Liver (tissue), 9 donors: ENCODE measurements around the gene LILRB3. TPM values are rescaled to one million over a fixed set of nuclear protein-coding genes. Genes with fewer than 3 reads are reported as not detected.
"Not testable (repeated sequence)": the region's sequence is repeated elsewhere in the genome, so short reads cannot be mapped to it uniquely, and the experiment has no call there.

Source experiments
- DNase-seq: peaks from one replicate; pipeline ENCODE4 v3.0.0-alpha.2; 2017; ENCODE audit warnings: low spot score
- H3K27ac ChIP-seq, 2 donors: one replicate each; pipeline ENCODE4 v1.7.0; 2013; ENCODE audit warnings: inconsistent platforms in 2 of 2, low read length in 2 of 2, control low read depth in 1 of 2, low read depth in 1 of 2, mild to moderate bottlenecking in 1 of 2
- H3K27me3 ChIP-seq, 4 donors: one replicate each; pipeline versions ENCODE4 v1.6.1 to v1.7.0; 2013; ENCODE audit warnings: low read length in 3 of 4, inconsistent platforms in 1 of 4, mild to moderate bottlenecking in 1 of 4, moderate library complexity in 1 of 4; ENCODE audit not compliant: control insufficient read depth in 4 of 4, insufficient read depth in 4 of 4
- H3K36me3 ChIP-seq, 4 donors: one replicate each; pipeline versions ENCODE4 v1.6.1 to v1.7.0; 2013; ENCODE audit warnings: low read length in 3 of 4, mild to moderate bottlenecking in 3 of 4, low read depth in 1 of 4, moderate library complexity in 1 of 4; ENCODE audit not compliant: control insufficient read depth in 4 of 4, insufficient read depth in 3 of 4
- H3K4me1 ChIP-seq, 4 donors: one replicate each; pipeline versions ENCODE4 v1.6.1 to v1.7.0; 2013; ENCODE audit warnings: low read length in 3 of 4, mild to moderate bottlenecking in 3 of 4, moderate library complexity in 1 of 4; ENCODE audit not compliant: control insufficient read depth in 4 of 4, insufficient read depth in 4 of 4
- H3K4me3 ChIP-seq, 3 donors: one replicate each; pipeline versions ENCODE4 v1.6.1 to v1.7.0; 2013; ENCODE audit warnings: low read length in 3 of 3, control low read depth in 1 of 3, low read depth in 1 of 3, mild to moderate bottlenecking in 1 of 3
- H3K9ac ChIP-seq, 2 donors: one replicate each; pipeline ENCODE4 v1.7.0; 2013; ENCODE audit warnings: low read length in 2 of 2, mild to moderate bottlenecking in 2 of 2, moderate library complexity in 2 of 2, control low read depth in 1 of 2, low read depth in 1 of 2
- H3K9me3 ChIP-seq, 4 donors: one replicate each; pipeline versions ENCODE4 v1.6.1 to v1.7.0; 2013; ENCODE audit warnings: low read length in 3 of 4; ENCODE audit not compliant: control insufficient read depth in 4 of 4
- CTCF ChIP-seq: fragments of 150-350 bp; IDR thresholded peaks from 2 replicates; pipeline ENCODE4 v1.5.1; 2017; ENCODE audit warnings: improper control_type of control experiment, low read depth, low read length; ENCODE audit not compliant: missing input control
- EGR1 ChIP-seq, 2 donors: IDR thresholded peaks; 2 replicates each; pipeline ENCODE4 v1.6.1; 2016 to 2018; ENCODE audit warnings: antibody characterized with exemption in 2 of 2, low read depth in 2 of 2
- HNF4G ChIP-seq: IDR thresholded peaks from 2 replicates; pipeline ENCODE4 v1.6.1; 2016; ENCODE audit warnings: antibody characterized with exemption
- MAX ChIP-seq: IDR thresholded peaks from 2 replicates; pipeline ENCODE4 v1.6.1; 2016; ENCODE audit warnings: antibody characterized with exemption
- RAD21 ChIP-seq, 2 donors: IDR thresholded peaks; 2 replicates each; pipeline ENCODE4 v1.6.1; 2016; ENCODE audit warnings: antibody characterized with exemption in 2 of 2, mild to moderate bottlenecking in 2 of 2
- REST ChIP-seq: IDR thresholded peaks from 2 replicates; pipeline ENCODE4 v1.6.1; 2016; ENCODE audit warnings: antibody characterized with exemption, mild to moderate bottlenecking
- RXRA ChIP-seq, 2 donors: IDR thresholded peaks; 2 replicates each; pipeline ENCODE4 v1.6.1; 2017 to 2018; ENCODE audit warnings: antibody characterized with exemption in 2 of 2, mild to moderate bottlenecking in 1 of 2
- SP1 ChIP-seq: IDR thresholded peaks from 2 replicates; pipeline ENCODE4 v1.6.1; 2018; ENCODE audit warnings: antibody characterized with exemption, mild to moderate bottlenecking
- TAF1 ChIP-seq: conservative IDR thresholded peaks from 2 replicates; pipeline ENCODE4 v1.6.1; 2016; ENCODE audit warnings: antibody characterized with exemption, mild to moderate bottlenecking
- YY1 ChIP-seq: IDR thresholded peaks from 2 replicates; pipeline ENCODE4 v1.6.1; 2016; ENCODE audit warnings: antibody characterized with exemption, mild to moderate bottlenecking
- ZBTB33 ChIP-seq: IDR thresholded peaks from 2 replicates; pipeline ENCODE4 v1.6.1; 2016; ENCODE audit warnings: antibody characterized with exemption
- WGBS: extraction: QIAGEN DNeasy Blood & Tissue Kit; methylation state at CpG from one replicate; pipeline ENCODE4 v1.1.7; 2013; 5-methylcytosine and 5-hydroxymethylcytosine counted together
- polyA plus RNA-seq, 2 donors: library from polyadenylated mRNA; stranded (reverse) in 1 of 2; unstranded in 1 of 2; fragments of 200-250 nt in 1 of 2; fragments of >200 nt in 1 of 2; fragmentation: Nextera tagmentation in 1 of 2; extraction: Ambion mirVana in 1 of 2; gene quantifications; one replicate each; pipeline versions ENCODE4 v1.2.1 to v1.2.3, GENCODE V29; 2013 to 2015
- total RNA-seq, 2 donors: library from RNA; depleted of rRNA; stranded (reverse); fragments of >200 nt; gene quantifications; one replicate each; pipeline ENCODE4 v1.2.3, GENCODE V29; 2014
- donor health status: healthy.
- donor health status: healthy.
- donor health status: healthy.
- donor health status: healthy.
- donor health status: healthy.

Gene LILRB3
- total and polyA plus RNA-seq, 4 donors, result 2.2 to 10.5 (median 3.3) TPM

GRCh38 chr19:54221947-54222346 is 860 bp downstream of the LILRB3 start:
- H3K27me3 ChIP-seq, H3K9ac ChIP-seq, H3K4me3 ChIP-seq, H3K36me3 ChIP-seq, H3K4me1 ChIP-seq, H3K9me3 ChIP-seq, DNase-seq, H3K27ac ChIP-seq: not testable (repeated sequence)
- 78% methylated on average over 7 of the region's 7 CpGs for WGBS

GRCh38 chr19:54219702-54220101 is 3.1 kb downstream of the LILRB3 start:
- not testable (repeated sequence) for H3K27me3 ChIP-seq, H3K9ac ChIP-seq, H3K27ac ChIP-seq, H3K4me3 ChIP-seq, DNase-seq, H3K9me3 ChIP-seq, H3K36me3 ChIP-seq, H3K4me1 ChIP-seq
- WGBS, result 89% methylated on average over 5 of the region's 5 CpGs

- 94% methylated on average over 27 of the region's 27 CpGs for WGBS
- no peak overlapping the region for H3K4me3 ChIP-seq
- no peaks in the 10 kb centered on the region for H3K4me1 ChIP-seq
- TF ChIP-seq REST (no peak), MAX (no peak), YY1 (no peak), EGR1 (IDR thresholded peaks at IDR 0.05; ENCODE audit: low read depth in 2 of 2) (no peak), RXRA (IDR thresholded peaks at IDR 0.05) (no peak), TAF1 (no peak)
- H3K9ac ChIP-seq, result no peak overlapping the region
- H3K36me3 ChIP-seq, result no peaks in the 10 kb centered on the region
- no peaks in the 10 kb centered on the region for H3K9me3 ChIP-seq
- H3K27me3 ChIP-seq, result no peaks in the 10 kb centered on the region
- no peak overlapping the region for H3K27ac ChIP-seq
- DNase-seq, result no peak
Observed at GRCh38 chr19:54218960-54219661, 3.7 kb downstream of the LILRB3 start.

GRCh38 chr19:54218259-54218658 is 4.5 kb downstream of the LILRB3 start:
- H3K27me3 ChIP-seq, result no peaks in the 10 kb centered on the region
- H3K4me1 ChIP-seq, result no peaks in the 10 kb centered on the region
- no peak overlapping the region for H3K4me3 ChIP-seq
- H3K9ac ChIP-seq, result no peak overlapping the region
- DNase-seq, result no peak
- H3K9me3 ChIP-seq, result no peaks in the 10 kb centered on the region
- no peak overlapping the region for H3K27ac ChIP-seq
- WGBS, result 87% methylated on average over 8 of the region's 8 CpGs
- no peaks in the 10 kb centered on the region for H3K36me3 ChIP-seq
- TF ChIP-seq ZBTB33 (no peak), EGR1 (IDR thresholded peaks at IDR 0.05; ENCODE audit: low read depth in 2 of 2) (no peak), RAD21 (IDR thresholded peaks at IDR 0.05) (no peak), SP1 (no peak), REST (no peak), CTCF (no peak), HNF4G (no peak)
